Adrenal gland (tissue), 5 donors: Measurements from ENCODE around the gene GRID2IP.

Source experiments
- POLR2A ChIP-seq, 2 donors: fragments of 450-650 bp; IDR thresholded peaks; one replicate each; pipeline ENCODE4 v1.6.1; 2017; ENCODE audit warnings: antibody characterized with exemption in 2 of 2, mild to moderate bottlenecking in 2 of 2, moderate library complexity in 1 of 2
- TF ChIP-seq, protein P1 (sequence below), 6 experiments: fragments of 450-650 bp in 4 of 6; fragments of 200-600 bp in 2 of 6; sonication (generic) in 1 of 6; IDR thresholded peaks; 1 replicate in 5 of 6; 2 replicates in 1 of 6; pipeline versions ENCODE4 v1.5.1 to v1.8.0; 2016 to 2021; ENCODE audit warnings: antibody characterized with exemption in 6 of 6, mild to moderate bottlenecking in 2 of 6, moderate library complexity in 1 of 6
- donor health status: DM: no; HTN: no; CAD: no.

DNA sequence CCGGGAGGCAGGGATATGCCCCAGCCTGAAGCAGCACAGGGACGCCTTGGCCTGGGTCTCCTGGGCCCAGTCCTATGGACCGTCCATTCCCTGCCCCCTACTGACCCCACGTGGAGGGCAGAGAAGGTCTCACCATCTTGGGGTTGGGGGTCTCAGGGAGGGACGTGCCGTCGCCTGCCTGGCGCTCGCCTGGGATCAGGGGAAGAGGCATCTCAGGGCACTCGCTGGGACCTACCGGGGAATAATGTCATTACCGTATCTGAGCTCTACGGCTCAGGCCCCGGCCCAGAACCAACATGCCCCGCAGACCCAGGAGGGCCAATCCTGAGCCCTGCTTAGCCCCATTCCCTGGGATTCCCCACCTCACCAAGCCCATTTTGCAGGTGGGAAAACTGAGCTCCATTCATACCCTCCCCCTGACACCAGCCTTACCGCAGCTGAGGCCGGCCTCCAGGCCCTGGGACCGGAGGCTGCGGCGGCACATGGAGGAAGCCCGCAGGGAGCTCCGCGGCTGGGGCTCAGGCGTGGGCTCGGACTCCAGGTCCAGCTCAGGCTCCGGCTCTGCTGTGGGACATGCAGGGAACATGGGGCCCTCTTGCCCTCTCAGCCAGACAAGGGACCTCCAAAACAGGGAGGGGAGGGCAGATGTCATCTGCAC lies 40.7 kb downstream of the GRID2IP start:
- TF ChIP-seq, protein P1, sequence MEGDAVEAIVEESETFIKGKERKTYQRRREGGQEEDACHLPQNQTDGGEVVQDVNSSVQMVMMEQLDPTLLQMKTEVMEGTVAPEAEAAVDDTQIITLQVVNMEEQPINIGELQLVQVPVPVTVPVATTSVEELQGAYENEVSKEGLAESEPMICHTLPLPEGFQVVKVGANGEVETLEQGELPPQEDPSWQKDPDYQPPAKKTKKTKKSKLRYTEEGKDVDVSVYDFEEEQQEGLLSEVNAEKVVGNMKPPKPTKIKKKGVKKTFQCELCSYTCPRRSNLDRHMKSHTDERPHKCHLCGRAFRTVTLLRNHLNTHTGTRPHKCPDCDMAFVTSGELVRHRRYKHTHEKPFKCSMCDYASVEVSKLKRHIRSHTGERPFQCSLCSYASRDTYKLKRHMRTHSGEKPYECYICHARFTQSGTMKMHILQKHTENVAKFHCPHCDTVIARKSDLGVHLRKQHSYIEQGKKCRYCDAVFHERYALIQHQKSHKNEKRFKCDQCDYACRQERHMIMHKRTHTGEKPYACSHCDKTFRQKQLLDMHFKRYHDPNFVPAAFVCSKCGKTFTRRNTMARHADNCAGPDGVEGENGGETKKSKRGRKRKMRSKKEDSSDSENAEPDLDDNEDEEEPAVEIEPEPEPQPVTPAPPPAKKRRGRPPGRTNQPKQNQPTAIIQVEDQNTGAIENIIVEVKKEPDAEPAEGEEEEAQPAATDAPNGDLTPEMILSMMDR (IDR thresholded peaks at IDR 0.05), result no peak
- no peak for TF ChIP-seq POLR2A (IDR thresholded peaks at IDR 0.05)
